HG03066 (cell line): ENCODE results near the gene SNHG17.
"Not testable (repeated sequence)": the region's sequence is repeated elsewhere in the genome, so short reads cannot be mapped to it uniquely, and the experiment has no call there.

Experiments
- ATAC-seq: cut with Tn5 transposase; IDR thresholded peaks from one replicate; pipeline ENCODE4 v1.9.1; 2021; ENCODE audit warnings: low read depth; ENCODE audit not compliant: unreplicated experiment

Gene SNHG17

DNA sequence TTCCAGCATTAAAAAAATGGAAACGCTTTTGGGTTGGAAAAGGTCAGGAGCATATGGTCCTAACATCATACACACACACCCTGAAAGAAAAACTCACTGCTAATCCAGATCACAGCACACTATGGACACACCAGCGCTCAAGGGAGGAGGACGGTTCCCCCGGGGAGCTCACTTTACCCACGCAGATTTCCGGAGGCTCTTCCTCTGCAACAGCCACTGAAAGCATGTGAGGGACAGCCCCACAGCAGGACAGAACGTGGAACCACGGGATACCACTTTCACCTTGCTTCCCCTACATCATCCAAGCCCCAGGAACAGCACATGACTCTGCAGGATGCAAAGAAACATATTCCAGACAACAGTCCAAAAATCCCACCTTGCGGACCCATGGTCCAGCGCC, 13.2 kb downstream of the SNHG17 start:
- ATAC-seq = no peak

GRCh38 chr20:38420388-38421085, 14.6 kb downstream of the SNHG17 start:
- ATAC-seq = no peak

DNA sequence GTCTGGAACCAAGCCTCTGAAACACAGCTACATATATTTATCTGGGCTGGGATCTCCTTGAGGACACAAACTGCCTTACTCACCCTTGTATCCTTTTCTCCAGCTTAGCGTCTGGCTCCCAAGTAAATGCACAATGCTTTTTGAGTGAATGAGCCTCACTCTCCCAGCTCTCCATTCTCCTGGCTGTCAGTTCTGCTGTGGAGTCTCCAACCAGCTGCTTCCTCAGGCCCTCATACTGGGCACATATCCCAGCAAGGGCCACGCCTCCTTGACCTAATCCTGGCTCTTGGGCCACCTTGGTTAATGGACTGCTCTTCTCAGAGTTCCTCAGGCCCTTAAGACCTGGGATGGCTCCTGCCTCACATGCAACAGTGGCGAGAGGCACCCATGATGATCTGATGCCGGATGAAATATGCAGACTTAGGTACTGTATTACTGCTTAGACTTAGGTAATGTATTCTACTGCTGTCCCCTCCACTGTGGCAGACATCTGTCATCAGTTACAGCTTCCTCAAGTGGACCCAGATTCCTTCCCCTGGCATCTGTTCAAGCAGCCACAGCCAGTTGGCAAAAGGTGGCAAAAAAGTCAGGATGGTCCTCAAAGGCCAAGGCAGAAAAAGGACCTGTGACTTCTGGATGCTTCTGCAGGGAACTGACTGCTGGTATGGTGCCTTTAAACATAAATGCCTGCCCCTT, 16.5 kb downstream of the SNHG17 start:
- no peak for ATAC-seq

- no peak for ATAC-seq
Observed at GRCh38 chr20:38414769-38415450, 20.2 kb downstream of the SNHG17 start.

DNA sequence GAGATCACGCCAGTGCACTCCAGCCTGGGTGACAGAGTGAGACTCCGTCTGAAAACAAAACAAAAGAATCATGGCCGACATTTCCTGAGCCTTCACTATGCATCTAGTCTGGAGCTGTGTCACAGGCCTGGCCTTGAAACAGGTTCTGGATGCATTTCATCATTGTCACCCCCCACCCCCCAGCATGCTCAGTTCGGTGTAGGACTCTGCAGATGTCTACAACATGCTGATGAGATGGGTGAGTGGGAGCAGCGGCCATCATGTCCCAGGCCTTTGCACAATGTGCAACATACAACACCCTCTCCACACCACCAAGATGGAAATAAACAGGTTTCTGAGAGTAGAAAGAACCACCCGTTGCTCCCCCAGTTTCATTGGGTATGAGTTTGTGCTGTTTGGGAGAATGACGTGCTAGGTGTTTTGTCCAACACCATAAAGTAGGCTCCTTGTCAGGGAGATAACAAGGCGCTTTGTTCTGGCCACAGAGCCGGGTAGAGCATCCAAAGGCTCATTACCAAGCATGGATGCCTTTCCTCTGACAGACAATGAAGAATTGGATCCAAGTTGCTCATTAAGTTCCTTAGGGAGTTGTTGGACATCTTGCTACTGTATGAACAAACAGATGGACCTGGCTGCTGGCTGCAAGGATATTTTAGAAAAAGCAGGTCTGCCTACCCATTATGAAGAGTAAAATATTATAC, 22.1 kb downstream of the SNHG17 start:
- no peak for ATAC-seq

DNA sequence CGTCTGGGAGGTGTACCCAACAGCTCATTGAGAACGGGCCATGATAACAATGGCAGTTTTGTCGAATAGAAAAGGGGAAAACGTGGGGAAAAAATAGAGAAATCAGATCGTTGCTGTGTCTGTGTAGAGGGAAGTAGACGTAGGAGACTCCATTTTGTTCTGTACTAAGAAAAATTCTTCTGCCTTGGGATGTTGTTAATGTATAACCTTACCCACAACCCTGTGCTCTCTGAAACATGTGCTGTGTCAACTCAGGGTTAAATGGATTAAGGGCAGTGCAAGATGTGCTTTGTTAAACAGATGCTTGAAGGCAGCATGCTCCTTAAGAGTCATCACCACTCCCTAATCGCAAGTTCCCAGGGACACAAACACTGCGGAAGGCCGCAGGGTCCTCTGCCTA, 27.3 kb downstream of the SNHG17 start:
- not testable (repeated sequence) for ATAC-seq

GRCh38 chr20:38407321-38407720, 27.8 kb downstream of the SNHG17 start:
- ATAC-seq = no peak

- no peak for ATAC-seq
Observed at GRCh38 chr20:38406476-38406875, 28.7 kb downstream of the SNHG17 start.

DNA sequence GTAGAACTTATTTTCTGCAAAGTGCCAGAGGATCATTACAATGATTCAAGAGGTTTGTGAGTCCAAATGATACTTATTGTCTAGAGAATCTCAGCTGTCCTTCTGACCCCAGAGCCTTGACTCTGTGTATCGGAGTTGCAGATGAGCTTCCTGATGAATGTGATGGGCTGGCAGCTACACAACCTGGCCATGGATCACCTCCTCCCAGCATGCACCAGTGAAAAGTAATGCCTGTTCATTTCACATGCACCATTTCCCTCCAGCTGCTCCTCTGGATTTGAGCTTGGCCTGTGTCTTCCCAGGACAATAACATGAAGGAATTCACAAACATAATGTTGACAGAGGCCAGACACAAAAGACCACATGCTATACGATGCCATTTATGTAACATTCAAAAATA, 30.0 kb downstream of the SNHG17 start:
- ATAC-seq = no peak

DNA sequence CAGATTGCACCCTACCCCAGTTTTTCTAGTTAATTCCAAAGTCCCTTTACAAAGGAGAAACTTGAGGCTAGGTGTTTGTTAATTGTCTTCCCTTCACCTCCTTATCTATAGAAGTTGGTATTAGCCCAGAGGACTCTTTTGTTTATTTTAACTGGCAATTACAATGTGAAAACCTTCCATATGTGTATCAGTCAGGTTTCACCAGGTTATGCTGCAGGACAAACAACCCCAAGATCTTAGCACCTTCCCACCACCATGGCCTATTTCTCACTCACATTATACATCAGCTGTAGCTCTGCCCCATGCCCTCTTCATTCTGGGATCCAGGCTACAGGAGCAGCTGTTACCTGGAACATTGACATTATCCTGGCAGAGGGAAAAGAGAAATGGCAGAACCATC, 31.1 kb downstream of the SNHG17 start:
- no peak for ATAC-seq

- no peak for ATAC-seq
Observed at GRCh38 chr20:38402816-38403215, 32.3 kb downstream of the SNHG17 start.

DNA sequence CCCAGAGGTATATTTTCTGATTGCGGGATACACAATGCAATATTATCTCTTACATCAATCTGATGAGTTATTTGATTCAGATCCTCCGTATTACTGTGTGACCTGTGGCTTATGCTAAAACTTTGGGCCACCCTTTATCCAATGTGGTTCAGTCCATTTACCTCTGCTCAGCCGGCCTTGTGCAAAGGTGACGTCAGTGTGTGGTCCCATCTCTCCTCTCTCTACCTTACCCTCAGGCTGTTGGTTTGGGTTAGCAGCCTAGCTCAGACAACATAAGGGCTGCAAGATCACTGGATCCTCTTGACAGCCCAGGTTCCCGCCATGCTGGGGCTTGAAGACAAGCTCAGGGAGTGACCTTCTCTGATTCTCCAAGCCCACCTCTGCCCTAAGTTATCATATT, 33.0 kb downstream of the SNHG17 start:
- ATAC-seq = no peak

DNA sequence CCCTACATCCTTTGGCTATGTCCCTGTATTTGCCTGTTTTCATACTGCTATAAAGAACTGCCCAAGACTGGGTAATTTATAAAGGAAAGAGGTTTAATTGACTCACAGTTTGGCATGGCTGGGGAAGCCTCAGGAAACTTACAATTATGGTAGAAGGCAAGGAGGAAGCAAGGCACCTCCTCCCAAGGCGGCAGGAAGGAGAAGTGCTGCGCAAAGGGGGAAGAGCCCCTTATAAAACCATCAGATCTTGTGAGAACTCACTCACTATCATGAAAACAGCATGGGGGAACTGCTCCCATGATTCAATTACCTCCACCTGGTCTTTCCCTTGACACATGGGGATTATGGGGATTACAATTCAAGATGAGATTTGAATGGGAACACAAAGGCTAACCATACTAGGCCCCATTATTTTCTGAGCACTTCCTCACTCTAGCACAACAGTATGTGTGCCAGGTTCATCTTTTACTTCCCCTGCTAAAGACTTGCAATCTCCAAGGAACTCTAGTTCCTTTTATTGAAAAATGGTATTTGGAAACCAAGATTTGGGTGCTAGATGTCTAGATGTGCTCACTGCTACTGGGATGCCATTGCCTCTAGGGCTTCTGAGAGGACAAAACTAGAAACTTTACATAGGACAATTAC, 39.3 kb downstream of the SNHG17 start:
- ATAC-seq = not testable (repeated sequence)

DNA sequence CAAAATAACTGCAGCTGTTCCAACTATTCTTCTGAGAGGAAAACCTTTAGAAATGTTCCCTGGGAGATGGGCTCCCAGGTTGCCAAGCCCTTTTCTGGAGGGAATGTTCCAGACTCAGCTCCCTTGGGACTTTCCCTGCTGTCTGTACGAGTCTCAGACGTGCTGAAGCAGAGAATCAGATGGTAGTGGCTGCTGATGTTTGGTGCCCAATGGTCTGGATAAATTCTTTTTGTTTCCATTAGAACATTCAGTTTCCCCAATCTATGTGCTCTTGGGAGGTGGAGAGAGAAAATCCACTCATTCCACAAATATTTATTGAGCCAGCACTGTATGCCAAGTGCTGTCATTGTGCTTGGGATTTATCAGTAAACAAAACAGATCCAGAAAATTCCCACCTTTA, 40.0 kb downstream of the SNHG17 start:
- no peak for ATAC-seq

DNA sequence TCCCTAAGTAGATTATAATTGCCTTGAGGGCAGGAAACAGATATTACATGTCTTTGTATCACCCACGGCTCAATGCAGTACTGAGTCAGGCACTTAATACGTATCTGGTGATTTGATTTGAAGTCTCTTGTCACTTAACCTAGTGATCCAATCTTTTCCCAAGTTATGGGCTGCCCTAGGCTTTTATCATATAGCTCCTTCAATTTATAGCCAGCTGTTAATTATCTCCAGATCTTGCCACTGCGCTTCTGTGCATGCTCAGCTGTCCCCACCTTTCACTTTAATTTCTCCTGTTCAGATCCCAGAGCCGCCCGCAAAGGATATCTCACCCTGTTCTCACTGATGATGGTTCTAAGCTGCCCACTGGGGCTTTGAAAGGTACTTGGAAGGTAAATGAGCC, 41.9 kb downstream of the SNHG17 start:
- ATAC-seq = no peak

DNA sequence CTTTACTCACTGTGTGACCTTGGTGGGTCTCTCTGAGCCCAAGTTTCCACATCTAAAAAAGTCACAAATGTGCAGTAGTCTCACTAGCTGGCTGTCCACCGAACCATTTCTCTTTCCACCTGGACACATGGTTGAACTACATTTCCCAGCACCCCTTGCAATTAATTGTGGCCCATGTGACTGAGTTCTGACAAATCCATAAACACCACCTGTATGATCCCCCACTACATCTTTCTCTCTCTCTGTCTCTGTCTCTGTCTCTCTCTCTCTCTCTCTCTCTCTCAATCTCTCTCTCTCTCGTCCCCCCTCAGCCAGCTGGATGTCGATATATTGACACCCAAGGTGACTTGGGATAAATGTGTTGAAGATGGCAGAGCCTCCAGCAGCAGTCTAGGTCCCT, 42.8 kb downstream of the SNHG17 start:
- ATAC-seq = no peak

- ATAC-seq = no peak
Observed at GRCh38 chr20:38387953-38388352, 47.2 kb downstream of the SNHG17 start.

DNA sequence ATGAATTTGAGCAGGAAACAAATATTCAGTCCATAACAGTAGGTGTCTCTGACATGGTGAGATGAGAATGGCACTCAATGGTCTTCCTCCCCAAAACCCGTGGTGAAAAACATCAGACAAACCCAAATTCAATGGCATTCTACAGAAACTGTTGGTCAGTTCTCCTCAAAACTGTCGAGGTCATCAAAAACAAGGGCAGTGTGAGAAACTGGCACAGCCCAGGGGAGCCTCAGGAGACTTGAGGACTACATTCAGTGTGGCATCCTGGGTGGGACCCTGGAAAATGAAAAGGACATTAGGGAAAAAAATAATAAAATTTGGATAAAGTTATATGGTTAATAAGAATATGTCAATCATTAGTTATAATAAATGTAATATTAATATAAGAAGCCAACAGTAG, 48.3 kb downstream of the SNHG17 start:
- ATAC-seq = no peak

DNA sequence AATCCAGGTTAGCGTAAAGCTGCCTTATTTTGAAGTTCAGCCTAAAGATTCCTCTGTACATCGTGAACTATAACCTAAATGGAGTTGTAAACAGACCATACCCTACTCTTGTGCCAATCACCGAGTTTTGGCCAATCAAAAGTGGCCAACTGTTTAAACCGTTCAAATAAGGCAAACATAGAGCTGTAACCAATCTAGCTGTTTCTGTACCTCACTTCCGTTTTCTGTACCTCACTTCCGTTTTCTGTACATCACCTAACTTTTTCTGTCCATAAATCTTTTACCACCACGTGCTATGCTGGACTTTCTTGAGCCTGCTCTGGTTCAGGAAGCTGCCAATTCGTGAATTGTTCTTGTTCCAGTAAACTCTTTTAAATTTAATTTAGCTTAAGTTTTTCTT, 49.1 kb downstream of the SNHG17 start:
- ATAC-seq = no peak

DNA sequence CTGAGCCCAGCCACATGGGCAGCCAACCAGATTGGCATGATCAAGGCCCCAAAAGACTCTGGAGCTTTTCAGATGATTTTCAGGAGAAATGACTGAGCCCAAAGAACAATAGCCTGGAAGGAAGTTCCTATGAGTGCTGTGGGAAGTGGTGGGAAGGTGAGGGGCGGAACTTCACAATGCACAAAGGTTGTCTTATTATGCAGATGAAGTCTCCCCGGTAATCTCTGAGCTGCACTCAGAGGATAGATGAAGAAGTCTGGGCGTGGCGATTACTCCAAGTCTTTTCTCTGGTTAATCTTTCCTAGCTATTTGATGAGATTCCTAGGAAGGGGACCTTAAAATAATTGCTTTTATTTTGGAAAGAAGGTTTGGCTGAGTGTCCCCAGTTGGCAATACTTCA, 52.0 kb downstream of the SNHG17 start:
- ATAC-seq = no peak

GRCh38 chr20:38377838-38378237, 57.3 kb downstream of the SNHG17 start:
- not testable (repeated sequence) for ATAC-seq
